SK-N-SH (cell line): Measurements from ENCODE around the gene SH2B3.

ENCODE experiments used
- EP300 ChIP-seq, 2 experiments: IDR thresholded peaks; 2 replicates each; pipeline versions ENCODE4 v1.4.0 to v1.6.1; 2012; ENCODE audit warnings: borderline replicate concordance in 1 of 2, low read depth in 1 of 2, low read length in 1 of 2
- EZH2phosphoT487 ChIP-seq: fragments of 200-600 bp; sonication (generic); IDR thresholded peaks from 2 replicates; pipeline ENCODE4 v1.6.1; 2017; ENCODE audit warnings: low read depth, mixed run types, mild to moderate bottlenecking, antibody characterized with exemption, moderate library complexity, borderline replicate concordance
- NFIC ChIP-seq: IDR thresholded peaks from 2 replicates; pipeline ENCODE4 v1.4.0; 2012; ENCODE audit warnings: borderline replicate concordance
- RAD21 ChIP-seq: IDR thresholded peaks from 2 replicates; pipeline ENCODE4 v1.6.1; 2012; ENCODE audit warnings: mild to moderate bottlenecking, low read length
- TAF1 ChIP-seq: IDR thresholded peaks from 2 replicates; pipeline ENCODE4 v1.6.1; 2012; ENCODE audit warnings: low read depth, mild to moderate bottlenecking, low read length, moderate library complexity, borderline replicate concordance
- YY1 ChIP-seq: IDR thresholded peaks from 2 replicates; pipeline ENCODE4 v1.4.0; 2012; ENCODE audit warnings: low read depth, mild to moderate bottlenecking
- TF ChIP-seq, protein P1 (sequence below): IDR thresholded peaks from 2 replicates; pipeline ENCODE4 v1.6.1; 2012; ENCODE audit warnings: mild to moderate bottlenecking, low read depth, low read length, moderate library complexity
- TF ChIP-seq, protein P2 (sequence below): fragments of 200-600 bp; sonication (generic); IDR thresholded peaks from 2 replicates; pipeline ENCODE4 v1.6.1; 2017; ENCODE audit warnings: antibody characterized with exemption, mild to moderate bottlenecking, moderate library complexity
- TF ChIP-seq, protein P3 (sequence below): IDR thresholded peaks from 2 replicates; pipeline ENCODE4 v1.4.0; 2012; ENCODE audit warnings: low read depth
- TF ChIP-seq, protein P4 (sequence below): IDR thresholded peaks from 2 replicates; pipeline ENCODE4; 2012
- TF ChIP-seq, protein P5 (sequence below): IDR thresholded peaks from 2 replicates; pipeline ENCODE4 v1.4.0; 2012; ENCODE audit warnings: low read depth, borderline replicate concordance

GRCh38 chr12:111407377-111408115, 1.8 kb downstream of the SH2B3 start:
- TF ChIP-seq, protein P1, sequence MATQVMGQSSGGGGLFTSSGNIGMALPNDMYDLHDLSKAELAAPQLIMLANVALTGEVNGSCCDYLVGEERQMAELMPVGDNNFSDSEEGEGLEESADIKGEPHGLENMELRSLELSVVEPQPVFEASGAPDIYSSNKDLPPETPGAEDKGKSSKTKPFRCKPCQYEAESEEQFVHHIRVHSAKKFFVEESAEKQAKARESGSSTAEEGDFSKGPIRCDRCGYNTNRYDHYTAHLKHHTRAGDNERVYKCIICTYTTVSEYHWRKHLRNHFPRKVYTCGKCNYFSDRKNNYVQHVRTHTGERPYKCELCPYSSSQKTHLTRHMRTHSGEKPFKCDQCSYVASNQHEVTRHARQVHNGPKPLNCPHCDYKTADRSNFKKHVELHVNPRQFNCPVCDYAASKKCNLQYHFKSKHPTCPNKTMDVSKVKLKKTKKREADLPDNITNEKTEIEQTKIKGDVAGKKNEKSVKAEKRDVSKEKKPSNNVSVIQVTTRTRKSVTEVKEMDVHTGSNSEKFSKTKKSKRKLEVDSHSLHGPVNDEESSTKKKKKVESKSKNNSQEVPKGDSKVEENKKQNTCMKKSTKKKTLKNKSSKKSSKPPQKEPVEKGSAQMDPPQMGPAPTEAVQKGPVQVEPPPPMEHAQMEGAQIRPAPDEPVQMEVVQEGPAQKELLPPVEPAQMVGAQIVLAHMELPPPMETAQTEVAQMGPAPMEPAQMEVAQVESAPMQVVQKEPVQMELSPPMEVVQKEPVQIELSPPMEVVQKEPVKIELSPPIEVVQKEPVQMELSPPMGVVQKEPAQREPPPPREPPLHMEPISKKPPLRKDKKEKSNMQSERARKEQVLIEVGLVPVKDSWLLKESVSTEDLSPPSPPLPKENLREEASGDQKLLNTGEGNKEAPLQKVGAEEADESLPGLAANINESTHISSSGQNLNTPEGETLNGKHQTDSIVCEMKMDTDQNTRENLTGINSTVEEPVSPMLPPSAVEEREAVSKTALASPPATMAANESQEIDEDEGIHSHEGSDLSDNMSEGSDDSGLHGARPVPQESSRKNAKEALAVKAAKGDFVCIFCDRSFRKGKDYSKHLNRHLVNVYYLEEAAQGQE = no peak
- TF ChIP-seq, protein P2, sequence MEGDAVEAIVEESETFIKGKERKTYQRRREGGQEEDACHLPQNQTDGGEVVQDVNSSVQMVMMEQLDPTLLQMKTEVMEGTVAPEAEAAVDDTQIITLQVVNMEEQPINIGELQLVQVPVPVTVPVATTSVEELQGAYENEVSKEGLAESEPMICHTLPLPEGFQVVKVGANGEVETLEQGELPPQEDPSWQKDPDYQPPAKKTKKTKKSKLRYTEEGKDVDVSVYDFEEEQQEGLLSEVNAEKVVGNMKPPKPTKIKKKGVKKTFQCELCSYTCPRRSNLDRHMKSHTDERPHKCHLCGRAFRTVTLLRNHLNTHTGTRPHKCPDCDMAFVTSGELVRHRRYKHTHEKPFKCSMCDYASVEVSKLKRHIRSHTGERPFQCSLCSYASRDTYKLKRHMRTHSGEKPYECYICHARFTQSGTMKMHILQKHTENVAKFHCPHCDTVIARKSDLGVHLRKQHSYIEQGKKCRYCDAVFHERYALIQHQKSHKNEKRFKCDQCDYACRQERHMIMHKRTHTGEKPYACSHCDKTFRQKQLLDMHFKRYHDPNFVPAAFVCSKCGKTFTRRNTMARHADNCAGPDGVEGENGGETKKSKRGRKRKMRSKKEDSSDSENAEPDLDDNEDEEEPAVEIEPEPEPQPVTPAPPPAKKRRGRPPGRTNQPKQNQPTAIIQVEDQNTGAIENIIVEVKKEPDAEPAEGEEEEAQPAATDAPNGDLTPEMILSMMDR = no peak
- TF ChIP-seq EZH2phosphoT487 (no peak), EP300 (IDR thresholded peaks at IDR 0.05; ENCODE audit: borderline replicate concordance in 1 of 2, low read depth in 1 of 2, low read length in 1 of 2) (no peak), RAD21 (no peak), TAF1 (no peak), YY1 (no peak), NFIC (no peak)
- TF ChIP-seq, protein P3, sequence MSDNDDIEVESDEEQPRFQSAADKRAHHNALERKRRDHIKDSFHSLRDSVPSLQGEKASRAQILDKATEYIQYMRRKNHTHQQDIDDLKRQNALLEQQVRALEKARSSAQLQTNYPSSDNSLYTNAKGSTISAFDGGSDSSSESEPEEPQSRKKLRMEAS = no peak
- TF ChIP-seq, protein P4, sequence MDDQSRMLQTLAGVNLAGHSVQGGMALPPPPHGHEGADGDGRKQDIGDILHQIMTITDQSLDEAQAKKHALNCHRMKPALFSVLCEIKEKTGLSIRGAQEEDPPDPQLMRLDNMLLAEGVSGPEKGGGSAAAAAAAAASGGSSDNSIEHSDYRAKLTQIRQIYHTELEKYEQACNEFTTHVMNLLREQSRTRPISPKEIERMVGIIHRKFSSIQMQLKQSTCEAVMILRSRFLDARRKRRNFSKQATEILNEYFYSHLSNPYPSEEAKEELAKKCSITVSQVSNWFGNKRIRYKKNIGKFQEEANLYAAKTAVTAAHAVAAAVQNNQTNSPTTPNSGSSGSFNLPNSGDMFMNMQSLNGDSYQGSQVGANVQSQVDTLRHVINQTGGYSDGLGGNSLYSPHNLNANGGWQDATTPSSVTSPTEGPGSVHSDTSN = no peak
- TF ChIP-seq, protein P5, sequence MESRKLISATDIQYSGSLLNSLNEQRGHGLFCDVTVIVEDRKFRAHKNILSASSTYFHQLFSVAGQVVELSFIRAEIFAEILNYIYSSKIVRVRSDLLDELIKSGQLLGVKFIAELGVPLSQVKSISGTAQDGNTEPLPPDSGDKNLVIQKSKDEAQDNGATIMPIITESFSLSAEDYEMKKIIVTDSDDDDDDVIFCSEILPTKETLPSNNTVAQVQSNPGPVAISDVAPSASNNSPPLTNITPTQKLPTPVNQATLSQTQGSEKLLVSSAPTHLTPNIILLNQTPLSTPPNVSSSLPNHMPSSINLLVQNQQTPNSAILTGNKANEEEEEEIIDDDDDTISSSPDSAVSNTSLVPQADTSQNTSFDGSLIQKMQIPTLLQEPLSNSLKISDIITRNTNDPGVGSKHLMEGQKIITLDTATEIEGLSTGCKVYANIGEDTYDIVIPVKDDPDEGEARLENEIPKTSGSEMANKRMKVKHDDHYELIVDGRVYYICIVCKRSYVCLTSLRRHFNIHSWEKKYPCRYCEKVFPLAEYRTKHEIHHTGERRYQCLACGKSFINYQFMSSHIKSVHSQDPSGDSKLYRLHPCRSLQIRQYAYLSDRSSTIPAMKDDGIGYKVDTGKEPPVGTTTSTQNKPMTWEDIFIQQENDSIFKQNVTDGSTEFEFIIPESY = no peak
